IMR-90 (cell line): ENCODE results near the gene SPAG9. TPM values are rescaled to one million over a fixed set of nuclear protein-coding genes. Genes with fewer than 3 reads are reported as not detected.
A peak's percentile ranks its signal among the peaks of the same experiment; 100 is the strongest.

Experiments used
- ATAC-seq: fragments of 200-7000 bp; cut with Tn5 transposase; 2 replicates; pipeline ENCODE4 v1.9.1; 2020; ENCODE audit warnings: low read depth, mild to moderate bottlenecking, moderate library complexity
- Bru-seq: library from RNA; stranded (reverse); fragments of 400-500 nt; gene quantifications from one replicate; lab custom pipeline; 2021; lab: Mats Ljungman, UMichigan
- BruChase-seq, 2 experiments: library from RNA; stranded (reverse); fragments of 400-500 nt; gene quantifications; one replicate each; lab custom pipeline; 2021; lab: Mats Ljungman, UMichigan
- BruUV-seq: library from RNA; stranded (reverse); fragments of 400-500 nt; replicated peaks from 2 replicates; lab custom pipeline; 2021; lab: Mats Ljungman, UMichigan
- CTCF ChIA-PET: fragments of 300-600 bp; formaldehyde crosslinking; extraction: SDS; loops from one replicate; lab custom pipeline; 2021; ENCODE audit warnings: antibody characterized with exemption; lab: Yijun Ruan, JAX
- POLR2A ChIA-PET: fragments of 300-600 bp; sonication (Branson Sonifier 250); formaldehyde crosslinking; loops from one replicate; lab custom pipeline; 2022; ENCODE audit warnings: antibody characterized with exemption; ENCODE audit not compliant: unreplicated experiment; lab: Charles Lee
- DNase-seq: peaks from one replicate; pipeline ENCODE4 v3.0.0; 2013
- H2AFZ ChIP-seq: replicated peaks from 2 replicates; pipeline ENCODE3; 2013; ENCODE audit warnings: low read length, mild to moderate bottlenecking; ENCODE audit not compliant: poor library complexity
- H2AK5ac ChIP-seq: 2 replicates; pipeline ENCODE4 v1.6.1; 2013; ENCODE audit warnings: low read depth, low read length, inconsistent platforms
- H2AK9ac ChIP-seq: replicated peaks from 2 replicates; pipeline ENCODE3; 2013; ENCODE audit warnings: mild to moderate bottlenecking, low read depth, low read length, moderate library complexity; ENCODE audit not compliant: poor library complexity
- H2BK120ac ChIP-seq: 2 replicates; pipeline ENCODE4 v1.6.1; 2013; ENCODE audit warnings: low read depth, low read length, inconsistent platforms
- H2BK15ac ChIP-seq: 3 replicates; pipeline ENCODE4 v1.6.1; 2013; ENCODE audit warnings: low read depth, low read length, inconsistent platforms
- H2BK20ac ChIP-seq: 2 replicates; pipeline ENCODE4 v1.6.1; 2013; ENCODE audit warnings: low read depth, mild to moderate bottlenecking, inconsistent platforms, low read length, moderate library complexity
- H2BK5ac ChIP-seq: 2 replicates; pipeline ENCODE4 v1.6.1; 2013; ENCODE audit warnings: mild to moderate bottlenecking, low read depth, low read length, inconsistent platforms; ENCODE audit not compliant: poor library complexity, severe bottlenecking
- H3K14ac ChIP-seq: replicated peaks from 2 replicates; pipeline ENCODE4 v1.6.1; 2013; ENCODE audit warnings: low read depth, low read length, inconsistent platforms
- H3K18ac ChIP-seq: 2 replicates; pipeline ENCODE4 v1.6.1; 2013; ENCODE audit warnings: low read depth, low read length, control low read depth
- H3K23ac ChIP-seq: 2 replicates; pipeline ENCODE4 v1.6.1; 2013; ENCODE audit warnings: low read depth, low read length, inconsistent platforms
- H3K27ac ChIP-seq: 2 replicates; pipeline ENCODE4 v1.5.1; 2013; ENCODE audit warnings: mild to moderate bottlenecking, control low read depth, low read length; ENCODE audit not compliant: insufficient read depth
- H3K27me3 ChIP-seq: 2 replicates; pipeline ENCODE4 v1.6.1; 2013; ENCODE audit warnings: low read length; ENCODE audit not compliant: control insufficient read depth, insufficient read depth
- H3K36me3 ChIP-seq: 2 replicates; pipeline ENCODE4 v1.6.1; 2013; ENCODE audit warnings: low read length, mixed read lengths; ENCODE audit not compliant: control insufficient read depth, insufficient read depth
- H3K4ac ChIP-seq: 2 replicates; pipeline ENCODE4 v1.6.1; 2013; ENCODE audit warnings: low read depth, low read length, inconsistent platforms
- H3K4me1 ChIP-seq: 2 replicates; pipeline ENCODE4 v1.6.1; 2013; ENCODE audit warnings: low read length, mixed read lengths; ENCODE audit not compliant: control insufficient read depth, insufficient read depth
- H3K4me2 ChIP-seq: 2 replicates; pipeline ENCODE4 v1.6.1; 2013; ENCODE audit warnings: low read depth, mild to moderate bottlenecking, control low read depth, low read length, moderate library complexity
- H3K4me3 ChIP-seq: 2 replicates; pipeline ENCODE4 v1.5.1; 2013; ENCODE audit warnings: low read depth, mild to moderate bottlenecking, control low read depth, low read length, moderate library complexity; ENCODE audit not compliant: insufficient read depth
- H3K56ac ChIP-seq: 2 replicates; pipeline ENCODE4 v1.6.1; 2013; ENCODE audit warnings: low read length, inconsistent platforms; ENCODE audit not compliant: insufficient read depth; ENCODE audit errors: extremely low read depth
- H3K79me1 ChIP-seq, 2 experiments: 2 replicates each; pipeline ENCODE4 v1.6.1; 2013; ENCODE audit warnings: low read length in 2 of 2, inconsistent platforms in 1 of 2, low read depth in 1 of 2
- H3K9ac ChIP-seq: 2 replicates; pipeline ENCODE4 v1.6.1; 2013; ENCODE audit warnings: low read depth, low read length, control low read depth
- H3K9me1 ChIP-seq: 2 replicates; pipeline ENCODE4 v1.6.1; 2013; ENCODE audit warnings: low read length, inconsistent platforms; ENCODE audit not compliant: insufficient read depth
- H3K9me3 ChIP-seq: 2 replicates; pipeline ENCODE4 v1.6.1; 2013; ENCODE audit warnings: low read length; ENCODE audit not compliant: control insufficient read depth, insufficient read depth
- H4K20me1 ChIP-seq: 2 replicates; pipeline ENCODE4 v1.6.1; 2013; ENCODE audit warnings: low read length, inconsistent platforms; ENCODE audit not compliant: insufficient read depth
- H4K5ac ChIP-seq: 2 replicates; pipeline ENCODE4 v1.6.1; 2013; ENCODE audit warnings: mild to moderate bottlenecking, low read depth, low read length, control low read depth
- H4K8ac ChIP-seq, 2 experiments: 2 replicates each; pipeline ENCODE4 v1.6.1; 2013; ENCODE audit warnings: low read depth in 2 of 2, low read length in 2 of 2, control low read depth in 1 of 2, inconsistent platforms in 1 of 2
- H4K91ac ChIP-seq: 2 replicates; pipeline ENCODE4 v1.6.1; 2013; ENCODE audit warnings: low read depth, low read length, inconsistent platforms; ENCODE audit not compliant: insufficient read depth
- CEBPB ChIP-seq: IDR thresholded peaks from 2 replicates; pipeline ENCODE4 v1.6.1; 2012; ENCODE audit warnings: low read depth, low read length, improper control_type of control experiment
- CHD1 ChIP-seq: IDR thresholded peaks from 2 replicates; pipeline ENCODE4 v1.6.1; 2012; ENCODE audit warnings: low read depth, low read length, improper control_type of control experiment
- NFE2L2 ChIP-seq: fragments of 150-350 bp; IDR thresholded peaks from 2 replicates; pipeline ENCODE4 v1.6.1; 2016; ENCODE audit warnings: low read depth, mild to moderate bottlenecking, low read length
- RCOR1 ChIP-seq: IDR thresholded peaks from 2 replicates; pipeline ENCODE4 v1.6.1; 2012; ENCODE audit warnings: mild to moderate bottlenecking, low read length, improper control_type of control experiment; ENCODE audit not compliant: insufficient replicate concordance
- USF2 ChIP-seq: fragments of 150-350 bp; IDR thresholded peaks from 2 replicates; pipeline ENCODE4 v1.6.1; 2017; ENCODE audit warnings: mild to moderate bottlenecking, antibody characterized with exemption, low read length, low read depth
- WGBS, 2 experiments: methylation state at CpG; one replicate each; pipeline versions ENCODE4 v1.1.5 to v1.1.7; 2013; ENCODE audit warnings: missing lambda C conversion rate in 2 of 2; ENCODE audit not compliant: insufficient read length in 1 of 2; ENCODE audit errors: extremely low coverage in 2 of 2; 5-methylcytosine and 5-hydroxymethylcytosine counted together
- dilution Hi-C: fragments of 300-500 bp; cut with HindIII; formaldehyde crosslinking; loops from one replicate; pipeline ENCODE4 v1.14.3; 2018; ENCODE audit warnings: low sequenced_read_pairs; ENCODE audit not compliant: unreplicated experiment
- in situ Hi-C: fragments of 300-500 bp; cut with MboI; formaldehyde crosslinking; loops from 3 replicates; pipeline ENCODE4 v1.14.3; 2019; ENCODE audit warnings: low sequenced_read_pairs, inconsistent platforms, mixed read lengths
- intact Hi-C: fragments of 100-400 bp; cut with micrococcal nuclease; formaldehyde crosslinking; loops from 2 replicates; pipeline ENCODE4 v1.10.0; 2022
- long read RNA-seq: library from polyadenylated mRNA; unstranded; transcript quantifications from one replicate; pipeline ENCODE4 v2.0.0, GENCODE V29; 2021; ENCODE audit not compliant: unreplicated experiment
- polyA plus RNA-seq, 3 experiments: library from polyadenylated mRNA; depleted of rRNA; stranded (reverse); fragments of >200 nt; gene quantifications; 2 replicates each; pipeline ENCODE4 v1.2.3, GENCODE V29; 2012; ENCODE audit warnings: low replicate concordance in 1 of 3
- total RNA-seq: library from RNA; depleted of rRNA; stranded (reverse); fragments of >200 nt; gene quantifications from 2 replicates; pipeline ENCODE4 v1.2.3, GENCODE V29; 2012; rRNA removed
- TF ChIP-seq, protein P1 (sequence below): fragments of 150-350 bp; IDR thresholded peaks from 2 replicates; pipeline ENCODE4 v1.6.1; 2016; ENCODE audit warnings: low read depth, mild to moderate bottlenecking, low read length, moderate library complexity, borderline replicate concordance

The SPAG9 gene, protein sequence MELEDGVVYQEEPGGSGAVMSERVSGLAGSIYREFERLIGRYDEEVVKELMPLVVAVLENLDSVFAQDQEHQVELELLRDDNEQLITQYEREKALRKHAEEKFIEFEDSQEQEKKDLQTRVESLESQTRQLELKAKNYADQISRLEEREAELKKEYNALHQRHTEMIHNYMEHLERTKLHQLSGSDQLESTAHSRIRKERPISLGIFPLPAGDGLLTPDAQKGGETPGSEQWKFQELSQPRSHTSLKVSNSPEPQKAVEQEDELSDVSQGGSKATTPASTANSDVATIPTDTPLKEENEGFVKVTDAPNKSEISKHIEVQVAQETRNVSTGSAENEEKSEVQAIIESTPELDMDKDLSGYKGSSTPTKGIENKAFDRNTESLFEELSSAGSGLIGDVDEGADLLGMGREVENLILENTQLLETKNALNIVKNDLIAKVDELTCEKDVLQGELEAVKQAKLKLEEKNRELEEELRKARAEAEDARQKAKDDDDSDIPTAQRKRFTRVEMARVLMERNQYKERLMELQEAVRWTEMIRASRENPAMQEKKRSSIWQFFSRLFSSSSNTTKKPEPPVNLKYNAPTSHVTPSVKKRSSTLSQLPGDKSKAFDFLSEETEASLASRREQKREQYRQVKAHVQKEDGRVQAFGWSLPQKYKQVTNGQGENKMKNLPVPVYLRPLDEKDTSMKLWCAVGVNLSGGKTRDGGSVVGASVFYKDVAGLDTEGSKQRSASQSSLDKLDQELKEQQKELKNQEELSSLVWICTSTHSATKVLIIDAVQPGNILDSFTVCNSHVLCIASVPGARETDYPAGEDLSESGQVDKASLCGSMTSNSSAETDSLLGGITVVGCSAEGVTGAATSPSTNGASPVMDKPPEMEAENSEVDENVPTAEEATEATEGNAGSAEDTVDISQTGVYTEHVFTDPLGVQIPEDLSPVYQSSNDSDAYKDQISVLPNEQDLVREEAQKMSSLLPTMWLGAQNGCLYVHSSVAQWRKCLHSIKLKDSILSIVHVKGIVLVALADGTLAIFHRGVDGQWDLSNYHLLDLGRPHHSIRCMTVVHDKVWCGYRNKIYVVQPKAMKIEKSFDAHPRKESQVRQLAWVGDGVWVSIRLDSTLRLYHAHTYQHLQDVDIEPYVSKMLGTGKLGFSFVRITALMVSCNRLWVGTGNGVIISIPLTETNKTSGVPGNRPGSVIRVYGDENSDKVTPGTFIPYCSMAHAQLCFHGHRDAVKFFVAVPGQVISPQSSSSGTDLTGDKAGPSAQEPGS (N-terminal part only)
- total RNA-seq, result 75.5 and 93.9 TPM in 2 replicates
- 20.6 and 26.7 TPM in 2 replicates for polyA plus RNA-seq (2012; rRNA removed)
- 4.7 and 6.2 TPM in 2 replicates for polyA plus RNA-seq (2012; cell fraction: cytosol; rRNA removed)
- polyA plus RNA-seq (2012; cell fraction: nucleus; rRNA removed; ENCODE audit: low replicate concordance), result 14.2 and 68.3 TPM in 2 replicates
- percentile 82 among the genes with signal in this experiment for Bru-seq, nascent RNA
- BruChase-seq, experiment 1, labeled RNA remaining after a 6-hour chase, result percentile 85 among the genes with signal in this experiment
- percentile 79 among the genes with signal in this experiment for BruChase-seq, experiment 2, labeled RNA remaining after a 2-hour chase
- long read RNA-seq, full-length matches to known transcripts, result 2 of 59 reads
- long read RNA-seq, partial matches to known transcripts, result 15 of 59 reads
- long read RNA-seq, other reads (novel, unspliced or antisense), result 42 of 59 reads

DNA sequence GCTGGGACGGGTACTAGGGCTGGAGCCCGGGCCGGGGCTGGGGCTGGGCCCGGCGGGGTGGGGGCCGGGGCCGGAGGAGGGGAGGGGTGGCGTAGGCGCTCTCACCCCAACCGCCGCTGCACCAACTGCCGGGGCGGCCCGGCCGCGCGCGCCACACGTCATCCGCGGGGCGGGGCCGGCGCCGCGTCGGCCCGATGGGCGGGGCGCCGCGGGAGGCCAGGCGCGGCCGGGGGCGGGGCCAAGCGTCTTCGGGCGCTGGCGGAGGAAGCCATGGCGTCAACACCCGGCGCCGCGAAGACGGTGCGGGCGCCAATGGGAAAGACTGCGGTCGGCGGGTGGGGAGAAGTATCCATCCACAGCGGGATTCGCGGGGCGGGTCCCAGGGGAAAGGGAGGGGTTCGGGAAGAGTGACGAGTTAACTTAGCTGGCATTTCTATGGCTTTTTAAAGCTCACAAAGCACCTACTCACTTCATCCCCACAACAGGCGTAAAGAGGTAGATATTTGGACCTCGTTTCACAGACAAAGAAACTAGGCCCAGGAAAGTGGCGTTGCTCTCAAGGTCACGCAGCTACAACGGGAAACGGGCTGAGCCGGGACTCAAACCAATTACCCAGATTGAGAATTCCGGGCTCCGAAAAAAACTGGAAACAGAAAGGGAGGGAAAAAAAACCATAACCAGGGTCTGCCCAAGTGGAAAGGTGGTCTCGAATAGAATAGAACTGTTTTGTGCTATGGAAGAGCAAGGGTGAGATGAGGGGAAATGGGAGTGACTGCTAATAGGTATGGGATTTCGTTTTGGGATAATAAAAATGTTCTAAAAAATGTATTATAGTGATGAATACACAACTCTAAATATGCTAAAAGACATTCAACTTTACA, at the start of gene SPAG9:
Gene SPAG9, minus strand, starts transcription at position 130 of the 881 bp plus-strand sequence. CDS start 212 bp downstream, outside the sequence.
- H2AFZ ChIP-seq, result peak within 1 kb of the TSS; percentile 90
- dilution Hi-C loops (no loop called here), intact Hi-C loops (loop anchor here (1.0 to 2.0 kb wide), 2 partner anchors 32 to 64 kb away; partner anchors contain the start of gene NME1), in situ Hi-C loops (no loop called here)
- peak within 1 kb of the TSS; percentile 71 for H2BK120ac ChIP-seq
- H4K91ac ChIP-seq, result peak within 1 kb of the TSS; percentile 93
- H3K9me3 ChIP-seq, result no peaks in the 10 kb centered on the region
- H4K20me1 ChIP-seq, result peaks cover 41% of the 10 kb centered on the region
- peak within 1 kb of the TSS; percentile 75 to 99 for H4K8ac ChIP-seq
- POLR2A ChIA-PET, result no interaction called here
- ATAC-seq (peak; percentile 91), DNase-seq (peak; percentile 94)
- peak within 1 kb of the TSS; percentile 93 for H3K4me2 ChIP-seq
- WGBS, 2 experiments, result 1% methylated on average over 24 of the region's 68 CpGs; no CpG with 5 or more reads in 1 of the 2 experiments
- H3K27me3 ChIP-seq, result no peaks in the 10 kb centered on the region
- H3K18ac ChIP-seq, result peak within 1 kb of the TSS; percentile 80
- peak within 1 kb of the TSS; percentile 93 for H4K5ac ChIP-seq
- H2AK9ac ChIP-seq, result peak within 1 kb of the TSS; percentile 91
- peak within 1 kb of the TSS; percentile 91 for H3K4ac ChIP-seq
- peak within 1 kb of the TSS; percentile 93 for H3K27ac ChIP-seq
- peak within 1 kb of the TSS; percentile 72 for H2BK15ac ChIP-seq
- H2BK5ac ChIP-seq, result peak within 1 kb of the TSS; percentile 85
- peak within 1 kb of the TSS; percentile 86 for H3K9ac ChIP-seq
- H2BK20ac ChIP-seq, result peak within 1 kb of the TSS; percentile 73; the same call in 1 of the 2 replicates
- no TSS peak for BruUV-seq
- H3K4me3 ChIP-seq, result peak within 1 kb of the TSS; percentile 90
- peaks cover 6% of the 10 kb centered on the region for H3K4me1 ChIP-seq
- H3K23ac ChIP-seq, result peak within 1 kb of the TSS; percentile 93
- CTCF ChIA-PET, result interaction anchor here (1.7 kb wide), 1 partner anchor 32 kb away, joined by 5 read pairs; the partner anchor contains the start of gene NME1
- peaks cover 21% of the 10 kb centered on the region for H3K9me1 ChIP-seq
- H2AK5ac ChIP-seq, result peak within 1 kb of the TSS; percentile 83
- H3K56ac ChIP-seq, result peak within 1 kb of the TSS; percentile 81
- H3K14ac ChIP-seq, result peak within 1 kb of the TSS; percentile 94
- H3K79me1 ChIP-seq, result peaks cover 10 to 26% of the 10 kb centered on the region in 2 experiments; a peak in 3 of 4 replicates
- H3K36me3 ChIP-seq, result no peaks in the 10 kb centered on the region
- TF ChIP-seq, protein P1, sequence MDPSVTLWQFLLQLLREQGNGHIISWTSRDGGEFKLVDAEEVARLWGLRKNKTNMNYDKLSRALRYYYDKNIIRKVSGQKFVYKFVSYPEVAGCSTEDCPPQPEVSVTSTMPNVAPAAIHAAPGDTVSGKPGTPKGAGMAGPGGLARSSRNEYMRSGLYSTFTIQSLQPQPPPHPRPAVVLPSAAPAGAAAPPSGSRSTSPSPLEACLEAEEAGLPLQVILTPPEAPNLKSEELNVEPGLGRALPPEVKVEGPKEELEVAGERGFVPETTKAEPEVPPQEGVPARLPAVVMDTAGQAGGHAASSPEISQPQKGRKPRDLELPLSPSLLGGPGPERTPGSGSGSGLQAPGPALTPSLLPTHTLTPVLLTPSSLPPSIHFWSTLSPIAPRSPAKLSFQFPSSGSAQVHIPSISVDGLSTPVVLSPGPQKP, result no peak
- no peak for TF ChIP-seq NFE2L2
- no peak; the same call in 1 of the 2 replicates for TF ChIP-seq CHD1
- no peak for TF ChIP-seq CEBPB
- no peak for TF ChIP-seq RCOR1
- TF ChIP-seq USF2, result no peak
